Endothelial cell (in vitro differentiated cells): ENCODE measurements around the gene PCDHGC4. TPM values are rescaled to one million over a fixed set of nuclear protein-coding genes. Genes with fewer than 3 reads are reported as not detected.

ENCODE experiments used
- DNase-seq: peaks from one replicate; pipeline ENCODE4 v3.0.0; 2021; ENCODE audit warnings: low spot score
- H3K27ac Mint-ChIP-seq: one replicate; pipeline ENCODE4 v1.8.0; 2021; ENCODE audit warnings: mixed read lengths, inconsistent platforms; ENCODE audit not compliant: unreplicated experiment
- H3K27me3 Mint-ChIP-seq: one replicate; pipeline ENCODE4 v1.8.0; 2021; ENCODE audit warnings: mild to moderate bottlenecking, moderate library complexity, mixed read lengths, inconsistent platforms; ENCODE audit not compliant: unreplicated experiment
- H3K36me3 Mint-ChIP-seq: one replicate; pipeline ENCODE4 v1.8.0; 2021; ENCODE audit warnings: mild to moderate bottlenecking, low read depth, mixed read lengths, inconsistent platforms; ENCODE audit not compliant: unreplicated experiment
- H3K4me1 Mint-ChIP-seq: one replicate; pipeline ENCODE4 v1.8.0; 2021; ENCODE audit warnings: mild to moderate bottlenecking, mixed read lengths, inconsistent platforms; ENCODE audit not compliant: unreplicated experiment
- H3K4me3 Mint-ChIP-seq: one replicate; pipeline ENCODE4 v1.8.0; 2021; ENCODE audit warnings: mild to moderate bottlenecking, mixed read lengths, inconsistent platforms; ENCODE audit not compliant: unreplicated experiment
- H3K9me3 Mint-ChIP-seq: one replicate; pipeline ENCODE4 v1.8.0; 2021; ENCODE audit warnings: mixed read lengths, inconsistent platforms; ENCODE audit not compliant: unreplicated experiment
- total RNA-seq: library from RNA; stranded (reverse); fragmentation: NEBNext Ultra II Directional; extraction: Animal tissue kit (Norgen Biotek cat#: 25700); gene quantifications from one replicate; pipeline ENCODE4 v1.2.1, GENCODE V29; 2021; ENCODE audit not compliant: unreplicated experiment
- TF ChIP-seq, protein P1 (sequence below): fragments of 200-600 bp; sonication (generic); IDR thresholded peaks from one replicate; pipeline ENCODE4 v1.5.0; 2021; ENCODE audit warnings: antibody characterized with exemption; ENCODE audit not compliant: unreplicated experiment

PCDHGC4 gene
- total RNA-seq, 1 donor from 2014 or later: 3.5 TPM

- H3K4me1 Mint-ChIP-seq: peaks cover 16% of the 10 kb centered on the region
- no peak for DNase-seq
- no peak overlapping the region for H3K4me3 Mint-ChIP-seq
- H3K27ac Mint-ChIP-seq: no peak overlapping the region
- peaks cover 4% of the 10 kb centered on the region for H3K36me3 Mint-ChIP-seq
- TF ChIP-seq, protein P1, sequence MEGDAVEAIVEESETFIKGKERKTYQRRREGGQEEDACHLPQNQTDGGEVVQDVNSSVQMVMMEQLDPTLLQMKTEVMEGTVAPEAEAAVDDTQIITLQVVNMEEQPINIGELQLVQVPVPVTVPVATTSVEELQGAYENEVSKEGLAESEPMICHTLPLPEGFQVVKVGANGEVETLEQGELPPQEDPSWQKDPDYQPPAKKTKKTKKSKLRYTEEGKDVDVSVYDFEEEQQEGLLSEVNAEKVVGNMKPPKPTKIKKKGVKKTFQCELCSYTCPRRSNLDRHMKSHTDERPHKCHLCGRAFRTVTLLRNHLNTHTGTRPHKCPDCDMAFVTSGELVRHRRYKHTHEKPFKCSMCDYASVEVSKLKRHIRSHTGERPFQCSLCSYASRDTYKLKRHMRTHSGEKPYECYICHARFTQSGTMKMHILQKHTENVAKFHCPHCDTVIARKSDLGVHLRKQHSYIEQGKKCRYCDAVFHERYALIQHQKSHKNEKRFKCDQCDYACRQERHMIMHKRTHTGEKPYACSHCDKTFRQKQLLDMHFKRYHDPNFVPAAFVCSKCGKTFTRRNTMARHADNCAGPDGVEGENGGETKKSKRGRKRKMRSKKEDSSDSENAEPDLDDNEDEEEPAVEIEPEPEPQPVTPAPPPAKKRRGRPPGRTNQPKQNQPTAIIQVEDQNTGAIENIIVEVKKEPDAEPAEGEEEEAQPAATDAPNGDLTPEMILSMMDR: no peak
- H3K27me3 Mint-ChIP-seq: peaks cover 1% of the 10 kb centered on the region
- no peaks in the 10 kb centered on the region for H3K9me3 Mint-ChIP-seq
Observed at GRCh38 chr5:141465351-141465750, 19.5 kb upstream of the PCDHGC4 start.

DNA sequence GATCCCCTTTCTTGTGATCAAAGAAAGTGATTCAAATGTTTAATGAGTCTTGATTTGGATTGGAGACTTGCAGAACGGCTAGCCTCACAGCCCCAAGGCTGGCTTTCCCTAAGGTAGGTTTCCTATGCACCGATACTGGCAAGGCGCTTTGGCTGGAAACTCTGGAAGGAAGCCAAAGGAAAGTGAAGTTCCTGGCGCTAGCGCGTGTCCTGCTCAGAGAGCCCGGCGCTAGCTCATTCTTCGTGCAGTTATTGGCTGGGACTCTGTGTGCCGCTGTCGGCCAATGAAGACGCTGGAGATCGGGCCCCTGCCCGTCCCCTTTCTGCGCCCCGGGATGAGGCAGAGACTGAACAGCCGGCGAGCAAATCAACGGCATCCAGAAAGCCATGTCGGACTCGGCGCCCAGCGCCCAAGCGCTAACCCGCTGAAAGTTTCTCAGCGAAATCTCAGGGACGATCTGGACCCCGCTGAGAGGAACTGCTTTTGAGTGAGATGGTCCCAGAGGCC, 9.2 kb upstream of the PCDHGC4 start, which contains the start of gene PCDHGC3:
Gene PCDHGC3, plus strand, starts transcription at position 342 of the 507 bp plus-strand sequence. Its CDS starts 151 bp downstream, at position 493.
- Mint-ChIP-seq H3K36me3 (peaks cover 24% of the 10 kb centered on the region), H3K4me3 (peak within 1 kb of the TSS; percentile 96), H3K27me3 (peaks cover 2% of the 10 kb centered on the region), H3K27ac (peak within 1 kb of the TSS; percentile 95), H3K4me1 (peaks cover 31% of the 10 kb centered on the region), H3K9me3 (no peaks in the 10 kb centered on the region)
- TF ChIP-seq, protein P1: no peak
- peak; percentile 82 for DNase-seq

DNA sequence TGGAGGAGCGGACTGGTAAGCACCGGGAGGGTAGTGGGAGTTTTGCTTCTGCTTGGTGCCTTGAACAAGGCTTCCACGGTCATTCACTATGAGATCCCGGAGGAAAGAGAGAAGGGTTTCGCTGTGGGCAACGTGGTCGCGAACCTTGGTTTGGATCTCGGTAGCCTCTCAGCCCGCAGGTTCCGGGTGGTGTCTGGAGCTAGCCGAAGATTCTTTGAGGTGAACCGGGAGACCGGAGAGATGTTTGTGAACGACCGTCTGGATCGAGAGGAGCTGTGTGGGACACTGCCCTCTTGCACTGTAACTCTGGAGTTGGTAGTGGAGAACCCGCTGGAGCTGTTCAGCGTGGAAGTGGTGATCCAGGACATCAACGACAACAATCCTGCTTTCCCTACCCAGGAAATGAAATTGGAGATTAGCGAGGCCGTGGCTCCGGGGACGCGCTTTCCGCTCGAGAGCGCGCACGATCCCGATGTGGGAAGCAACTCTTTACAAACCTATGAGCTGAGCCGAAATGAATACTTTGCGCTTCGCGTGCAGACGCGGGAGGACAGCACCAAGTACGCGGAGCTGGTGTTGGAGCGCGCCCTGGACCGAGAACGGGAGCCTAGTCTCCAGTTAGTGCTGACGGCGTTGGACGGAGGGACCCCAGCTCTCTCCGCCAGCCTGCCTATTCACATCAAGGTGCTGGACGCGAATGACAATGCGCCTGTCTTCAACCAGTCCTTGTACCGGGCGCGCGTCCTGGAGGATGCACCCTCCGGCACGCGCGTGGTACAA, 8.5 kb upstream of the PCDHGC4 start:
- peaks cover 31% of the 10 kb centered on the region for H3K4me1 Mint-ChIP-seq
- TF ChIP-seq, protein P1: no peak
- peaks cover 27% of the 10 kb centered on the region for H3K36me3 Mint-ChIP-seq
- no peaks in the 10 kb centered on the region for H3K9me3 Mint-ChIP-seq
- H3K27ac Mint-ChIP-seq: peak overlapping the region; percentile 95
- H3K4me3 Mint-ChIP-seq: peak overlapping the region; percentile 96
- DNase-seq: peak; percentile 63
- peaks cover 2% of the 10 kb centered on the region for H3K27me3 Mint-ChIP-seq

DNA sequence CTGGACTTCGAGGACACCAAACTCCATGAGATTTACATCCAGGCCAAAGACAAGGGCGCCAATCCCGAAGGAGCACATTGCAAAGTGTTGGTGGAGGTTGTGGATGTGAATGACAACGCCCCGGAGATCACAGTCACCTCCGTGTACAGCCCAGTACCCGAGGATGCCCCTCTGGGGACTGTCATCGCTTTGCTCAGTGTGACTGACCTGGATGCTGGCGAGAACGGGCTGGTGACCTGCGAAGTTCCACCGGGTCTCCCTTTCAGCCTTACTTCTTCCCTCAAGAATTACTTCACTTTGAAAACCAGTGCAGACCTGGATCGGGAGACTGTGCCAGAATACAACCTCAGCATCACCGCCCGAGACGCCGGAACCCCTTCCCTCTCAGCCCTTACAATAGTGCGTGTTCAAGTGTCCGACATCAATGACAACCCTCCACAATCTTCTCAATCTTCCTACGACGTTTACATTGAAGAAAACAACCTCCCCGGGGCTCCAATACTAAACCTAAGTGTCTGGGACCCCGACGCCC, 7.7 kb upstream of the PCDHGC4 start:
- no peak overlapping the region for H3K27ac Mint-ChIP-seq

More for the DNA sequence above, 7.7 kb upstream of the PCDHGC4 start:
- H3K4me1 Mint-ChIP-seq: peaks cover 31% of the 10 kb centered on the region
- TF ChIP-seq, protein P1: no peak
- peak overlapping the region; percentile 96 for H3K4me3 Mint-ChIP-seq
- H3K9me3 Mint-ChIP-seq: no peaks in the 10 kb centered on the region
- H3K36me3 Mint-ChIP-seq: peaks cover 27% of the 10 kb centered on the region
- no peak for DNase-seq
- H3K27me3 Mint-ChIP-seq: peaks cover 2% of the 10 kb centered on the region
